Endodermal cell (in vitro differentiated cells): Measurements from ENCODE around the gene MYH6. TPM values are rescaled to one million over a fixed set of nuclear protein-coding genes. Genes with fewer than 3 reads are reported as not detected.

Experiments used
- DNase-seq: peaks from one replicate; pipeline ENCODE4 v3.0.0-alpha.2; 2017
- H3K27ac ChIP-seq: 2 replicates; pipeline ENCODE4 v1.5.1; 2013; ENCODE audit warnings: mild to moderate bottlenecking, low read depth, low read length, moderate library complexity
- H3K27me3 ChIP-seq: 2 replicates; pipeline ENCODE4 v1.6.1; 2013; ENCODE audit warnings: mild to moderate bottlenecking, low read length, moderate library complexity; ENCODE audit not compliant: insufficient read depth, control insufficient read depth, poor library complexity, severe bottlenecking
- H3K36me3 ChIP-seq: 2 replicates; pipeline ENCODE4 v1.7.0; 2013; ENCODE audit warnings: mild to moderate bottlenecking, low read length, moderate library complexity; ENCODE audit not compliant: control insufficient read depth, insufficient read depth
- H3K4me1 ChIP-seq: one replicate; pipeline ENCODE4 v1.7.0; 2013; ENCODE audit warnings: low read length; ENCODE audit not compliant: control insufficient read depth, insufficient read depth
- H3K4me3 ChIP-seq: 2 replicates; pipeline ENCODE4 v1.5.1; 2013; ENCODE audit warnings: mild to moderate bottlenecking, low read length, moderate library complexity
- H3K9ac ChIP-seq: 2 replicates; pipeline ENCODE4 v1.6.1; 2013; ENCODE audit warnings: mild to moderate bottlenecking, low read length, moderate library complexity; ENCODE audit not compliant: poor library complexity, severe bottlenecking; ENCODE audit errors: extremely low read depth
- H3K9me3 ChIP-seq: 2 replicates; pipeline ENCODE4 v1.6.1; 2013; ENCODE audit warnings: mild to moderate bottlenecking, low read length, moderate library complexity; ENCODE audit not compliant: control insufficient read depth
- H3K27ac Mint-ChIP-seq: 2 replicates; pipeline ENCODE4 v1.8.0; 2020; ENCODE audit warnings: mixed read lengths
- H3K27me3 Mint-ChIP-seq: 2 replicates; pipeline ENCODE4 v1.8.0; 2021; ENCODE audit warnings: mild to moderate bottlenecking, mixed read lengths; ENCODE audit not compliant: insufficient read depth
- H3K36me3 Mint-ChIP-seq: 2 replicates; pipeline ENCODE4 v1.8.0; 2020; ENCODE audit warnings: low read depth, mixed read lengths
- H3K4me1 Mint-ChIP-seq: 2 replicates; pipeline ENCODE4 v1.8.0; 2020; ENCODE audit warnings: mixed read lengths
- H3K4me3 Mint-ChIP-seq: 2 replicates; pipeline ENCODE4 v1.8.0; 2020; ENCODE audit warnings: mild to moderate bottlenecking, moderate library complexity, mixed read lengths
- H3K9me3 Mint-ChIP-seq: 2 replicates; pipeline ENCODE4 v1.8.0; 2020; ENCODE audit warnings: mild to moderate bottlenecking, mixed read lengths
- CTCF ChIP-seq: fragments of 200-600 bp; sonication (generic); conservative IDR thresholded peaks from 2 replicates; pipeline ENCODE4 v1.5.0; 2021; ENCODE audit warnings: antibody characterized with exemption, mild to moderate bottlenecking
- WGBS, 2 experiments: methylation state at CpG; one replicate each; pipeline versions ENCODE4 v1.1.5 to v1.1.7; 2013; ENCODE audit warnings: missing lambda C conversion rate in 2 of 2, mixed read lengths in 1 of 2; ENCODE audit not compliant: insufficient coverage in 1 of 2, insufficient read length in 1 of 2; 5-methylcytosine and 5-hydroxymethylcytosine counted together
- total RNA-seq, 2 donors: library from RNA; stranded (reverse); fragmentation: NEBNext Ultra II Directional in 1 of 2; extraction: Animal tissue kit (Norgen Biotek cat#: 25700) in 1 of 2; gene quantifications; 2 replicates in 1 of 2; 3 replicates in 1 of 2; pipeline ENCODE4 v1.2.1, GENCODE V29; 2021

The MYH6 gene
- total RNA-seq, 2 donors from 2014 or later: not detected

GRCh38 chr14:23406725-23407355 is 1.2 kb downstream of the MYH6 start:
- H3K4me1 ChIP-seq: no peaks in the 10 kb centered on the region
- H3K9ac ChIP-seq: no peak overlapping the region
- H3K4me1 Mint-ChIP-seq: no peaks in the 10 kb centered on the region
- no peaks in the 10 kb centered on the region for H3K36me3 Mint-ChIP-seq
- H3K36me3 ChIP-seq: no peaks in the 10 kb centered on the region
- no peak overlapping the region for H3K27ac Mint-ChIP-seq
- H3K4me3 ChIP-seq: no peak overlapping the region
- no peak overlapping the region for H3K27ac ChIP-seq
- H3K9me3 ChIP-seq: no peaks in the 10 kb centered on the region
- peaks cover 44% of the 10 kb centered on the region for H3K27me3 Mint-ChIP-seq
- WGBS, 2 experiments: 88% methylated on average over 13 to 15 of the region's 15 CpGs
- no peak for DNase-seq
- no peak overlapping the region for H3K4me3 Mint-ChIP-seq
- peaks cover 8% of the 10 kb centered on the region for H3K27me3 ChIP-seq
- no peak for TF ChIP-seq CTCF
- no peaks in the 10 kb centered on the region for H3K9me3 Mint-ChIP-seq

GRCh38 chr14:23406244-23406643 is 1.8 kb downstream of the MYH6 start:
- H3K27me3 Mint-ChIP-seq: peaks cover 50% of the 10 kb centered on the region
- Histone ChIP-seq H3K9me3 (no peaks in the 10 kb centered on the region), H3K36me3 (no peaks in the 10 kb centered on the region), H3K9ac (no peak overlapping the region), H3K27me3 (peaks cover 8% of the 10 kb centered on the region), H3K27ac (no peak overlapping the region), H3K4me3 (no peak overlapping the region), H3K4me1 (no peaks in the 10 kb centered on the region)
- no peak for DNase-seq
- H3K4me1 Mint-ChIP-seq: no peaks in the 10 kb centered on the region
- H3K36me3 Mint-ChIP-seq: no peaks in the 10 kb centered on the region
- no peaks in the 10 kb centered on the region for H3K9me3 Mint-ChIP-seq
- H3K4me3 Mint-ChIP-seq: no peak overlapping the region
- WGBS, 2 experiments: 54 to 68% methylated on average over 2 to 4 of the region's 4 CpGs
- no peak for TF ChIP-seq CTCF
- no peak overlapping the region for H3K27ac Mint-ChIP-seq

GRCh38 chr14:23405516-23406025 is 2.5 kb downstream of the MYH6 start:
- Mint-ChIP-seq H3K27ac (no peak overlapping the region), H3K9me3 (no peaks in the 10 kb centered on the region), H3K27me3 (peaks cover 50% of the 10 kb centered on the region), H3K4me3 (no peak overlapping the region), H3K4me1 (no peaks in the 10 kb centered on the region), H3K36me3 (no peaks in the 10 kb centered on the region)
- Histone ChIP-seq H3K27me3 (peaks cover 8% of the 10 kb centered on the region), H3K4me1 (no peaks in the 10 kb centered on the region), H3K9ac (no peak overlapping the region), H3K4me3 (no peak overlapping the region), H3K27ac (no peak overlapping the region), H3K9me3 (no peaks in the 10 kb centered on the region), H3K36me3 (no peaks in the 10 kb centered on the region)
- 90 to 95% methylated on average over 13 of the region's 13 CpGs for WGBS, 2 experiments
- DNase-seq: no peak
- TF ChIP-seq CTCF: no peak
